Coronary artery (tissue), 2 donors: ENCODE measurements around the gene HOXC9.

ENCODE experiments used
- DNase-seq: peaks from one replicate; pipeline ENCODE4 v3.0.0-alpha.2; 2017; ENCODE audit warnings: low spot score
- H3K27ac ChIP-seq, 2 donors: fragments of 200-600 bp; sonication (generic); one replicate each; pipeline ENCODE4 v1.5.1; 2016 to 2019
- H3K4me3 ChIP-seq: fragments of 200-600 bp; sonication (generic); 2 replicates; pipeline ENCODE4 v1.5.1; 2016; ENCODE audit warnings: mild to moderate bottlenecking, moderate library complexity
- TF ChIP-seq, protein P1 (sequence below): fragments of 200-600 bp; sonication (generic); IDR thresholded peaks from one replicate; pipeline ENCODE4 v1.5.1; 2019; ENCODE audit warnings: antibody characterized with exemption

Gene HOXC9

DNA sequence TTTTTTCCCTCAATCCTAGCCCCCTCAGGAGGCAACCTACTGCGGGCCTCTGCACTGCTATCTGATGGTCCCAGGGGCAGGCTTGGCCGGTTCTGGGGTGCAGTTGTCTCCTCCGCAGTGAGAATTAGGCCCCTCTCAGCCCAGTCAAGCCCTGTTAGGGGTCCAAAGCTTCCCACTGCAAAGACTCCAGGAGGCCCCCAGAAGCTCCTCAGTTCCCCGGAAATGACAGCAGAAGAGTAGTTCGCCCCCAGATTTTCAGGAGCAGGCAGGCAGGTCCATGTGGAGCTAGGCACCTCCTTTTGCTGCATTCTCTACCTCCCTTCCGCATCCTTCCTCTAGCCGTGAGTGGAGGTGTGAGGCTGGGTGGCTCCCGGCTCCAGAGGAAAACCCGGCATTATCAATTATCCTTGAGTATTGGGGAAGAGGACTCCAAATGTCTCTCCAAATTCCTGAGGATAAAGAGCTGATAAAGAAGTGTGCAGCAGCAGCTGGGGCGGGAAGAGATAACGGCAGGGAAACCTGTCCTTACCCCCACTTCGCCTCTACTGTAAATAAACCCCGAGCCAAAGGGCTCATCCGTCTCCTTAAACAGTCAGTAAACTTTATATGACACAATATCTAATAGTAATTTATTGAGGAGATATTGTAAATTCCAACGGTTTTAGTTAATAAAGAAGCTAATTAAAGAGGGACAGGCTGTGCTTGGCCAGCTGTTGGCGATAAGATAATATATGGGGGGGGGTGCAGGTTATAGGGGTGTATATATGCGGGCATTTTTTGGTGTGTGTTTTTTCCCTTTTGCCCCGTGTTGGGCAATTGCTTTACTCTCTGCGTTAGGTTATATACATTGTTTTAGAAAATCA is 45.9 kb upstream of the HOXC9 start:
- Histone ChIP-seq H3K27ac (no peak overlapping the region), H3K4me3 (no peak overlapping the region)
- TF ChIP-seq, protein P1, sequence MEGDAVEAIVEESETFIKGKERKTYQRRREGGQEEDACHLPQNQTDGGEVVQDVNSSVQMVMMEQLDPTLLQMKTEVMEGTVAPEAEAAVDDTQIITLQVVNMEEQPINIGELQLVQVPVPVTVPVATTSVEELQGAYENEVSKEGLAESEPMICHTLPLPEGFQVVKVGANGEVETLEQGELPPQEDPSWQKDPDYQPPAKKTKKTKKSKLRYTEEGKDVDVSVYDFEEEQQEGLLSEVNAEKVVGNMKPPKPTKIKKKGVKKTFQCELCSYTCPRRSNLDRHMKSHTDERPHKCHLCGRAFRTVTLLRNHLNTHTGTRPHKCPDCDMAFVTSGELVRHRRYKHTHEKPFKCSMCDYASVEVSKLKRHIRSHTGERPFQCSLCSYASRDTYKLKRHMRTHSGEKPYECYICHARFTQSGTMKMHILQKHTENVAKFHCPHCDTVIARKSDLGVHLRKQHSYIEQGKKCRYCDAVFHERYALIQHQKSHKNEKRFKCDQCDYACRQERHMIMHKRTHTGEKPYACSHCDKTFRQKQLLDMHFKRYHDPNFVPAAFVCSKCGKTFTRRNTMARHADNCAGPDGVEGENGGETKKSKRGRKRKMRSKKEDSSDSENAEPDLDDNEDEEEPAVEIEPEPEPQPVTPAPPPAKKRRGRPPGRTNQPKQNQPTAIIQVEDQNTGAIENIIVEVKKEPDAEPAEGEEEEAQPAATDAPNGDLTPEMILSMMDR: no peak
- no peak for DNase-seq

DNA sequence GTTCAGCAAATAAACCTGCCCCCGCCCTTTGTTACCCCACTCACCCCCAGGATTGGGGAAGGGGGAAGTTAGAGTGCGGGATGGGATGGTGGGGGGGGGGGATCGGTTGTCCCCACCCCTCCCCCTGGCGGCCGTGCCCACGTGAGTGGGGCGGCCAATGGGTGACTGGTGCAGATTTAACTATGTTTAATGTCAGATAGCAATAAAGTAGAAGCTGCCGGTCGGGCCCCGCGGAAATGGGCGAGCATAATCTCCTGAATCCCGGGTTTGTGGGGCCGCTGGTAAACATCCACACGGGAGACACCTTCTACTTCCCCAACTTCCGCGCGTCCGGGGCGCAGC is 45.3 kb upstream of the HOXC9 start, which contains the start of gene HOXC12:
Gene HOXC12, plus strand, starts transcription at position 210 of the 342 bp plus-strand sequence. Its CDS starts 27 bp downstream, at position 237.
- H3K27ac ChIP-seq: no peak within 1 kb of the TSS
- TF ChIP-seq, protein P1: no peak
- no peak for DNase-seq
- peak within 1 kb of the TSS; percentile 30 for H3K4me3 ChIP-seq

- TF ChIP-seq, protein P1: no peak
- no peak for DNase-seq
- Histone ChIP-seq H3K27ac (no peak overlapping the region), H3K4me3 (peak overlapping the region; percentile 30)
These were observed 44.8 kb upstream of the HOXC9 start for GRCh38 chr12:53955036-53955775.

DNA sequence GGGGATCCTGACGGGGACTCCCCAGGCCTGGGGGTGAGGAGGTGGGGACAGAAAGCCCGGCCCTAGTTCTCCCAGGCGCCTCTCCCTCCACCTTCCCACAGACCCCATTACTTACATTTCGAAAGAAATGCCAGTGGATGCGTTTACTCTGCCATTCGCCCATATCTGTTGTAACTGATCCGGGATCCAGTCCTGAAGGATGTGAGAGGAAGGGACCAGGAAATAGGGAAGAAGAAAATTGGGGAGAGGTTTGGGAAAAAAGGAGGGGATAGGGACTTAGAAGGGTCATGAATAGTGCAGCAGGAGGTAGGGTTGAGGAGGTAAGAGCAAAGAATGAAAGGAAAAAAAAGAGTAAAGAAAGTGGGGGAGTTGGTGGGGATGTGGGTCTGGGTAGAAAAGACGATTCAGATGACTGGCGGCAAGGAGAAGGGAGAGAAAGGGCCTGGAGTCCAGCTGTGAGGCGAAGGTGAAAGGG is 44.1 kb upstream of the HOXC9 start:
- H3K4me3 ChIP-seq: no peak overlapping the region
- H3K27ac ChIP-seq: no peak overlapping the region
- TF ChIP-seq, protein P1: no peak
- no peak for DNase-seq

DNA sequence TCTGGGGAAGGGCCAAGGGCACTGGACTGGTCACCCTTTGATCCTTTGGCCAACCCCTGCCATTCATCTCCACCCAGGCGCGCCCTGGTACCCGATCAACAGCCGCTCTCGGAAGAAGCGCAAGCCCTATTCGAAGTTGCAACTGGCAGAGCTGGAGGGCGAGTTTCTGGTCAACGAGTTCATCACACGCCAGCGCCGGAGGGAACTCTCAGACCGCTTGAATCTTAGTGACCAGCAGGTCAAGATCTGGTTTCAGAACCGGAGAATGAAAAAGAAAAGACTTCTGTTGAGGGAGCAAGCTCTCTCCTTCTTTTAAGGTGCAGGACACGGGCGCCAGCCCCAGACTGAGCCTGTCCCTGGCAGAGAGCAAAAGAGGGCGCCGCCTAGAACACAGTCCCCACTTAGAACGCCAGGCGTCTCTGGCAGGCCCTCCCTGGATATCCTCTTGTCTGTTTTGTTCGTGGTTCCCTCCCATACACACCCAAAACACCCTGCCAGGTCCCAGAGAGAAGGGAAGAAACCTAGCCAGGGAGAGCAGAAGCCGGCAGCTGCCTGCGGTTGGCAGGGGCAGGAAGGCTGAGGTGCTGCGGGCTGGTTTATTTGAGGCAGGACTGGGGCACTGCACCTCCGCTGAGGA is 43.6 kb upstream of the HOXC9 start:
- no peak overlapping the region for H3K27ac ChIP-seq
- TF ChIP-seq, protein P1: no peak
- H3K4me3 ChIP-seq: no peak overlapping the region
- no peak for DNase-seq

- TF ChIP-seq, protein P1: no peak
- DNase-seq: no peak
- no peak overlapping the region for H3K4me3 ChIP-seq
- no peak overlapping the region for H3K27ac ChIP-seq
These were observed 42.9 kb upstream of the HOXC9 start for GRCh38 chr12:53956914-53957536.
